Epithelial cell of esophagus (primary cell): Measurements from ENCODE around the gene P2RX4.
A peak's percentile ranks its signal among the peaks of the same experiment; 100 is the strongest.
"Not testable (repeated sequence)": the region's sequence is repeated elsewhere in the genome, so short reads cannot be mapped to it uniquely, and the experiment has no call there.

Experiments used
- DNase-seq: peaks from one replicate; pipeline ENCODE4 v3.0.0; 2010; ENCODE audit warnings: low read depth
- H3K4me3 ChIP-seq: 2 replicates; pipeline ENCODE4 v1.5.1; 2011; ENCODE audit warnings: mild to moderate bottlenecking, low read length, control low read depth
- CTCF ChIP-seq: IDR thresholded peaks from 2 replicates; pipeline ENCODE4 v1.5.1; 2011; ENCODE audit warnings: low read depth, mild to moderate bottlenecking, low read length, control low read depth, inconsistent platforms; ENCODE audit not compliant: insufficient read depth; ENCODE audit errors: missing control alignments

The P2RX4 gene

GRCh38 chr12:121229826-121230537, 20.1 kb downstream of the P2RX4 start:
- not testable (repeated sequence) for H3K4me3 ChIP-seq
- TF ChIP-seq CTCF, result peak; percentile 79
- DNase-seq, result peak; percentile 77

GRCh38 chr12:121230538-121230907, 20.6 kb downstream of the P2RX4 start:
- no peak for DNase-seq
- TF ChIP-seq CTCF, result no peak
- no peak overlapping the region for H3K4me3 ChIP-seq

GRCh38 chr12:121232163-121232562, 22.2 kb downstream of the P2RX4 start:
- DNase-seq, result no peak
- H3K4me3 ChIP-seq, result no peak overlapping the region
- no peak for TF ChIP-seq CTCF

GRCh38 chr12:121232977-121233627, 23.2 kb downstream of the P2RX4 start:
- TF ChIP-seq CTCF, result no peak
- no peak overlapping the region for H3K4me3 ChIP-seq
- peak; percentile 17 for DNase-seq

GRCh38 chr12:121233628-121234020, 23.7 kb downstream of the P2RX4 start:
- no peak for TF ChIP-seq CTCF
- DNase-seq, result no peak
- H3K4me3 ChIP-seq, result no peak overlapping the region

- no peak for DNase-seq
- no peak for TF ChIP-seq CTCF
- H3K4me3 ChIP-seq, result no peak overlapping the region
These were observed 26.8 kb downstream of the P2RX4 start for GRCh38 chr12:121236776-121237175.

- no peak for DNase-seq
- no peak for TF ChIP-seq CTCF
- no peak overlapping the region for H3K4me3 ChIP-seq
These were observed 27.5 kb downstream of the P2RX4 start for GRCh38 chr12:121237415-121237814.
